Thymus (tissue), 14 donors: Measurements from ENCODE around the gene CAPN2. TPM values are rescaled to one million over a fixed set of nuclear protein-coding genes. Genes with fewer than 3 reads are reported as not detected.

Experiments
- DNase-seq, 9 donors: peaks; one replicate each; pipeline ENCODE4 v3.0.0-alpha.2; 2013; ENCODE audit warnings: low spot score in 9 of 9, low read depth in 6 of 9, missing footprints in 1 of 9
- H3K27ac ChIP-seq, 2 donors: one replicate each; pipeline ENCODE4 v1.5.1; 2013; ENCODE audit warnings: control low read depth in 1 of 2, low read depth in 1 of 2, low read length in 1 of 2, mild to moderate bottlenecking in 1 of 2, moderate library complexity in 1 of 2
- H3K27me3 ChIP-seq, 2 donors: one replicate each; pipeline ENCODE4 v1.5.1; 2013; ENCODE audit warnings: low read length in 1 of 2; ENCODE audit not compliant: control insufficient read depth in 2 of 2, insufficient read depth in 1 of 2
- H3K36me3 ChIP-seq, 2 donors: one replicate each; pipeline ENCODE4 v1.5.1; 2013; ENCODE audit warnings: low read length in 1 of 2, mild to moderate bottlenecking in 1 of 2, moderate library complexity in 1 of 2; ENCODE audit not compliant: control insufficient read depth in 2 of 2, insufficient read depth in 2 of 2
- H3K4me1 ChIP-seq, 2 donors: one replicate each; pipeline ENCODE4 v1.5.1; 2013; ENCODE audit warnings: low read length in 2 of 2; ENCODE audit not compliant: control insufficient read depth in 2 of 2, insufficient read depth in 2 of 2
- H3K4me3 ChIP-seq, 2 donors: one replicate each; pipeline ENCODE4 v1.5.1; 2013; ENCODE audit warnings: low read length in 2 of 2, control low read depth in 1 of 2, mild to moderate bottlenecking in 1 of 2
- H3K9me3 ChIP-seq, 2 donors: one replicate each; pipeline ENCODE4 v1.5.1; 2013; ENCODE audit warnings: low read length in 1 of 2, mild to moderate bottlenecking in 1 of 2; ENCODE audit not compliant: control insufficient read depth in 2 of 2, insufficient read depth in 1 of 2
- WGBS: extraction: QIAGEN DNeasy Blood & Tissue Kit; methylation state at CpG from one replicate; pipeline ENCODE4 v1.1.7; 2013; 5-methylcytosine and 5-hydroxymethylcytosine counted together
- long read RNA-seq, 10 donors: transcript quantifications; one replicate each; lab custom pipeline, GENCODE V29; 2026
- polyA plus RNA-seq: library from polyadenylated mRNA; stranded (reverse); fragments of 200-250 nt; gene quantifications from one replicate; pipeline ENCODE4 v1.2.3, GENCODE V29; 2013
- total RNA-seq: library from RNA; stranded (reverse); fragments of 120-200 nt; gene quantifications from one replicate; pipeline ENCODE4 v1.2.4, GENCODE V29; 2013
- donor health status: healthy.

Gene CAPN2
- 30.1 TPM for total RNA-seq
- 60.5 TPM for polyA plus RNA-seq
- long read RNA-seq, donor 1, partial matches to known transcripts, result 0 of 1 reads
- long read RNA-seq, donor 1, other reads (novel, unspliced or antisense), result 0 of 1 reads
- long read RNA-seq, donor 2, partial matches to known transcripts, result 88 of 109 reads
- long read RNA-seq, donor 2, other reads (novel, unspliced or antisense), result 18 of 109 reads
- long read RNA-seq, donor 3, partial matches to known transcripts, result 78 of 101 reads
- long read RNA-seq, donor 3, other reads (novel, unspliced or antisense), result 21 of 101 reads
- long read RNA-seq, donor 4, partial matches to known transcripts, result 23 of 23 reads
- long read RNA-seq, donor 4, other reads (novel, unspliced or antisense), result 0 of 23 reads
- long read RNA-seq, donor 5, full-length matches to known transcripts, result 2 of 29 reads
- long read RNA-seq, donor 5, partial matches to known transcripts, result 12 of 29 reads
- long read RNA-seq, donor 5, other reads (novel, unspliced or antisense), result 15 of 29 reads
- long read RNA-seq, donor 6, partial matches to known transcripts, result 28 of 33 reads
- long read RNA-seq, donor 6, other reads (novel, unspliced or antisense), result 5 of 33 reads
- long read RNA-seq, donor 7, partial matches to known transcripts, result 9 of 15 reads
- long read RNA-seq, donor 7, other reads (novel, unspliced or antisense), result 5 of 15 reads
- long read RNA-seq, donor 8, partial matches to known transcripts, result 0 of 5 reads
- long read RNA-seq, donor 8, other reads (novel, unspliced or antisense), result 5 of 5 reads
- long read RNA-seq, donor 9, partial matches to known transcripts, result 5 of 17 reads
- long read RNA-seq, donor 9, other reads (novel, unspliced or antisense), result 10 of 17 reads
- long read RNA-seq, donor 10, partial matches to known transcripts, result 5 of 11 reads
- long read RNA-seq, donor 10, other reads (novel, unspliced or antisense), result 5 of 11 reads

GRCh38 chr1:223712194-223712849, at the start of gene CAPN2:
CAPN2 (plus strand) TSS chr1:223712539; CDS start chr1:223712641, 102 bp downstream.
- DNase-seq, result no peak
- Histone ChIP-seq H3K27ac (peak within 1 kb of the TSS; percentile 66 to 76), H3K4me3 (peak within 1 kb of the TSS; percentile 44 to 58), H3K4me1 (peaks cover 5 to 34% of the 10 kb centered on the region in 2 donors), H3K27me3 (peaks cover 3 to 65% of the 10 kb centered on the region in 2 donors), H3K36me3 (no peaks in the 10 kb centered on the region), H3K9me3 (no peaks in the 10 kb centered on the region)
- under 1% methylated on average over 74 of the region's 74 CpGs for WGBS

- WGBS, result 11% methylated on average over 5 of the region's 5 CpGs
- no peak overlapping the region for H3K27ac ChIP-seq
- peak in 1 of 9 donors; percentile 31 for DNase-seq
- no peak overlapping the region for H3K4me3 ChIP-seq
- H3K27me3 ChIP-seq, result no peaks in the 10 kb centered on the region
- H3K4me1 ChIP-seq, result no peaks in the 10 kb centered on the region
- H3K9me3 ChIP-seq, result no peaks in the 10 kb centered on the region
- no peaks in the 10 kb centered on the region for H3K36me3 ChIP-seq
These were observed 49.4 kb upstream of the CAPN2 start for GRCh38 chr1:223662943-223663342.

- H3K36me3 ChIP-seq, result no peaks in the 10 kb centered on the region
- no peak for DNase-seq
- H3K27ac ChIP-seq, result no peak overlapping the region
- no peaks in the 10 kb centered on the region for H3K4me1 ChIP-seq
- H3K27me3 ChIP-seq, result no peaks in the 10 kb centered on the region
- no peak overlapping the region for H3K4me3 ChIP-seq
- H3K9me3 ChIP-seq, result no peaks in the 10 kb centered on the region
- WGBS, result 77% methylated on average over 5 of the region's 5 CpGs
These were observed 48.2 kb upstream of the CAPN2 start for GRCh38 chr1:223664106-223664505.

GRCh38 chr1:223665592-223666312, 46.6 kb upstream of the CAPN2 start, which contains the start of gene CAPN8:
CAPN8 (minus strand) TSS chr1:223665701; CDS start chr1:223665646, 55 bp downstream.
- Histone ChIP-seq H3K36me3 (no peaks in the 10 kb centered on the region), H3K4me1 (no peaks in the 10 kb centered on the region), H3K27me3 (no peaks in the 10 kb centered on the region), H3K9me3 (no peaks in the 10 kb centered on the region), H3K4me3 (no peak within 1 kb of the TSS), H3K27ac (no peak within 1 kb of the TSS)
- WGBS, result 80% methylated on average over 6 of the region's 6 CpGs
- no peak for DNase-seq

DNA sequence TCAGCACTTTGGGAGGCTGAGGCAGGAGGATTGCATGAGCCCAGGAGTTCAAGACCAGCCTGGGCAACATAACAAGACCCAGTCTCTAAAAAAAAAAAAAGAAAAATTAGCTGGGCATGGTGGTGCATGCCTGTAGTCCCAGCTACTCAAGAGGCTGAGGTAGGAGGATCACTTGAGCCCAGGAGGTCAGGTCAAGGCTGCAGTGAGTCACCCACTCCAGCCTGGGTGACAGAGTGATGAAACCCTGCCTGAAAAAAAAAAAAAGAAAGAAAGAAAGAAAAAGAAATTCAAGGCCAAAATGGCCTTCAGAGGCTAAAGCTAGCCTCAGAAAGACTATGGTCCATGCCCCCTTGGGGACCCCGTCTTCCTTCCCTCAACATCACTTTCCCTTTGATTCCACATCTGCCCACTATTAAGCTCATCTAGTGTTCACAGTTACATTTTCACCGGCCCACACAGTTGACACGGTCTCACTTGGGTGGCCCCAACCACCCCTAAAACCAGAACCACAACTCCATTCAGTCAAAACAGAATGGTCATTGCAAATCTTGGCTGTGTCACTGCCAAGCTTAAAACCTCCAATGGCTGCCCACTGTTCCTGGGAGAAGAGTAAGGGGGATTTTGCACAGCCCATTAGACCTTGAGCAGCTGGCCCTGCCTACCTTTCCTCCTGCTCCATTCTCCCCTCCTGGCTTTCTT, 44.7 kb upstream of the CAPN2 start:
- H3K36me3 ChIP-seq, result no peaks in the 10 kb centered on the region
- H3K4me1 ChIP-seq, result no peaks in the 10 kb centered on the region
- 94% methylated on average over 3 of the region's 3 CpGs for WGBS
- H3K27me3 ChIP-seq, result no peaks in the 10 kb centered on the region
- no peak for DNase-seq
- H3K9me3 ChIP-seq, result no peaks in the 10 kb centered on the region
- H3K27ac ChIP-seq, result no peak overlapping the region
- no peak overlapping the region for H3K4me3 ChIP-seq

DNA sequence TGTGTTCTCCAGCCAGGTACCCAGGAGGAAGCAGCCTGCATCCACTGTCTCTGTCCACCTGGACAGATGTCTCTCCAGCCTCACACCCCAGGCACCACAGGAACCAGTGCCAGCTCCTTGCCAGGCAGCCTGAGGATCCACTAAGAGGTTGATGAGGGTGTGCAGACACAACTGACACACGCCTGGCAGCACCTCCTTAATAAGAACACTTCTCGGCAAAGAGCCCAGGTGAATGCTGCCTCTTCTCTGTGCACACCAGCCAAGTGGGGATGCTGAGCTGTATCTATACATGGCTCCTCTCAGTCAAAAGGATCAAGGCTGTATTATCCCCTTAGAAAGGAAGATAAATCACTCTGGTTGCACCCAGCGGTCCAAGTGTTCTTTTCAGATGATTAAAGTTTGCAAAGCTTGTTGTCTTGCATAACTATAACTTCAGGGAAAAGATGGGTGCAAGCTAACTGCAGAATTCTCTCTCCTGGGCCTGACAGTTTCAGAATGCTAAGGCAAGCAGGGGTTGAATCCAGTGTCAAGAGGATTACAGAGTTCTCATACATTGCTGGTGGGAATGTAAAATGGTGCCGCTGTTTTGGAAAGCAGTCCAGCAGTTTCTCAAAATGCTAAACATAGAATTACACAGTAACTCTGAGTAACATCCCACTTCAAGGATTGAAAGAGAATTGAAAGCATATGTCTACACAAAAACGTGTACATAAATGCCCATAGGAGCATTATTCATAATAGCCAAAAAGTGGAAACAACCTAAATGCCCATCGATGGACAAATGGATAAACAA, 43.1 kb upstream of the CAPN2 start:
- Histone ChIP-seq H3K4me3 (no peak overlapping the region), H3K9me3 (peaks cover 0 to 6% of the 10 kb centered on the region in 2 donors), H3K36me3 (no peaks in the 10 kb centered on the region), H3K27ac (no peak overlapping the region), H3K4me1 (no peaks in the 10 kb centered on the region), H3K27me3 (no peaks in the 10 kb centered on the region)
- 88% methylated on average over 6 of the region's 6 CpGs for whole genome bisulfite sequencing
- DNase-seq, result no peak

GRCh38 chr1:223670458-223671159, 41.7 kb upstream of the CAPN2 start:
- Histone ChIP-seq H3K4me1 (no peaks in the 10 kb centered on the region), H3K36me3 (no peaks in the 10 kb centered on the region), H3K9me3 (peaks cover 0 to 9% of the 10 kb centered on the region in 2 donors), H3K27ac (no peak overlapping the region), H3K27me3 (no peaks in the 10 kb centered on the region), H3K4me3 (no peak overlapping the region)
- WGBS, result 78% methylated on average over 7 of the region's 7 CpGs
- no peak for DNase-seq
